ENCODE data around the gene SUMO2.

GRCh38 chr17:75159196-75160031 is 23.3 kb downstream of the SUMO2 start:
- TF ChIP-seq CTCF (IDR thresholded peaks at IDR 0.05) (no peak), EP300 (IDR thresholded peaks at IDR 0.05) (no peak)

Data from upper lobe of left lung (tissue), 4 donors.